Measurements from ENCODE around the gene CD58.

- TF ChIP-seq EZH2 (IDR thresholded peaks at IDR 0.05; ENCODE audit: low read length) (no peak), CTCF (optimal IDR thresholded peaks at IDR 0.05 in 1 of 3, IDR thresholded peaks at IDR 0.05 in 1 of 3, conservative IDR thresholded peaks at IDR 0.05 in 1 of 3; ENCODE audit: extremely low read depth in 1 of 3, insufficient read depth in 2 of 3, low read length in 3 of 3) (peak; percentile 57 to 80 (median 69))
Observed at GRCh38 chr1:116570358-116571214, at the start of gene CD58.

Data from keratinocyte (primary cell).